ENCODE measurements around the gene NAV2.
A peak's percentile ranks its signal among the peaks of the same experiment; 100 is the strongest.
"Not testable (repeated sequence)": the region's sequence is repeated elsewhere in the genome, so short reads cannot be mapped to it uniquely, and the experiment has no call there.

The NAV2 gene

DNA sequence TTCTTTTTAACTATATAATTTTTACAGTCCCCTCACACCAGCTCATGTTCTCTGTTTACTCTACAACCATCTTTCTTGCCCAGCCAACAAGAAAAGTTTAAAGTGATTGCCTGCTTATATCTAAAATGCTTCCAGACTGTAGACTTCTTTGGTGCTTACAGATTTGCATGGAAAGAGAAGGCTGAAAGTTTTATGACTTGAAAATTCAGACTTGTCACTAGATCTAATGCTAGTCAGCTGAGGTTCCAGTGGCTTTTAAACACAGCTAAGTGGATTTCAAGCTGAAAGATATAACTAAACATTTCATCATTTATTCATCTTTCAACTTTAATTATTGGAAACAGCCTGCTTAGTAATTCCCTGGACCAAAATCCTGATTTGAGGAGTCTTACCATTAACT is 178.4 kb downstream of the NAV2 start:
- DNase-seq (ENCODE audit: low read depth, low spot score) = no peak

- DNase-seq (ENCODE audit: low read depth, low spot score) = peak; percentile 38
Observed at GRCh38 chr11:19892387-19892786, 179.8 kb downstream of the NAV2 start.

GRCh38 chr11:19892876-19893275 is 180.2 kb downstream of the NAV2 start:
- DNase-seq (ENCODE audit: low read depth, low spot score) = peak; percentile 42

- no peak for DNase-seq (ENCODE audit: low read depth, low spot score)
Observed at GRCh38 chr11:19894404-19894803, 181.8 kb downstream of the NAV2 start.

GRCh38 chr11:19895037-19895436 is 182.4 kb downstream of the NAV2 start:
- DNase-seq (ENCODE audit: low read depth, low spot score) = not testable (repeated sequence)

- no peak for DNase-seq (ENCODE audit: low read depth, low spot score)
Observed at GRCh38 chr11:19895776-19896175, 183.1 kb downstream of the NAV2 start.

GRCh38 chr11:19903620-19904069 is 191.0 kb downstream of the NAV2 start:
- DNase-seq (ENCODE audit: low read depth, low spot score) = peak; percentile 91

DNA sequence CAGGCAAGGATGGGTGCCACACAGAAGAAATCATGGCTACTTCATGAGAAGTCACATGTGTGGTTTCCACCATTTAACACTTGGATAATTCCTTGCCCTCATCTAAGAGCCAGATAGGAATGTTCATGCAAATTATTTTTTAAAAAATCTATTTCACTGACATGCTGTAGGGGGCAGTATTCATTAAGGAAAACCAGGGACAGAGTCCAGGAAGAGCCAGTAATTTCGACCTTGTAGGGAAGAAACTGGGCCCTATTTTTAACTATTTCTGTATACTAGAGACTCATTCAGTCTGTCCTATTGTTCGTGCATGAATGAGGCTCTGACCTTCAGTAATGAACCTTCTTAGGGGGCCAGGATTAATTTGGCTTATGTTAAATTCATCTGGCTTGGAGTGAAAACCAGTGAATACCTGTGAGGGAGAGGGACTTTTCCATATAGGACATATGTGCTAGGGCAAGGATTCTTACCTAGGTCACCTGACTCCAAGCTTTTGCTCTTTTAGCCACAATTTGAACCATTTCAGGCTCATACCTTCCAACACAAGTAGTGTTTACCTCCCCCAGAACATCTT is 192.7 kb downstream of the NAV2 start:
- peak; percentile 66 for DNase-seq (ENCODE audit: low read depth, low spot score)

- no peak for DNase-seq (ENCODE audit: low read depth, low spot score)
Observed at GRCh38 chr11:19906126-19906525, 193.5 kb downstream of the NAV2 start.

DNA sequence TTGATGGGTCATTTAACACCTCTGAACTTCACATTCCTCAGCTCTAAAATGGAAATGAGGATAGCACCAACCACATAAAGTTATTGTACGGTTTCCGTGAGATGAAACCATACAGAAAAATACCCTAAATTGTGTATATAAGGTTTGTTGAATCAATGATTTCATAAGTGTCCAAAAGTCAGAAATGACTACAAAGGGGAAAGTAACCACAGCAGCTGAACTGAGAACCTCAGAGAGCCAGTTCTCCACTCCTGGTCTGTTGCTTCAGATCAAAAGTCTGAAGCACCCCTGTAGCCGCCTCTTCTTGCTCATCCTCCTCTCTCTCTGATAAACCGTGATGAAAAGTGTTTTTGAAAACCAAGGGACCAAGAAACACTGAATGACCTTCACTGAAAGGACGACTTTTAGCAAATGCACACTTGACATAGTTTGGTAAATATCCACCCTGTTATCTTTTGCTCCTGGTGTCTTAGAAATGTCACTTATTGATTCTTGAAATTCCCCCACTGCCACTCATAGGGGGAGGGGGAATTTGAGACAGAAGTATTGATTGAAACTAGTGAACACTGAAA is 194.5 kb downstream of the NAV2 start:
- no peak for DNase-seq (ENCODE audit: low read depth, low spot score)

GRCh38 chr11:19907839-19908238 is 195.2 kb downstream of the NAV2 start:
- peak; percentile 33 for DNase-seq (ENCODE audit: low read depth, low spot score)

GRCh38 chr11:19910931-19911330 is 198.3 kb downstream of the NAV2 start:
- no peak for DNase-seq (ENCODE audit: low read depth, low spot score)

DNA sequence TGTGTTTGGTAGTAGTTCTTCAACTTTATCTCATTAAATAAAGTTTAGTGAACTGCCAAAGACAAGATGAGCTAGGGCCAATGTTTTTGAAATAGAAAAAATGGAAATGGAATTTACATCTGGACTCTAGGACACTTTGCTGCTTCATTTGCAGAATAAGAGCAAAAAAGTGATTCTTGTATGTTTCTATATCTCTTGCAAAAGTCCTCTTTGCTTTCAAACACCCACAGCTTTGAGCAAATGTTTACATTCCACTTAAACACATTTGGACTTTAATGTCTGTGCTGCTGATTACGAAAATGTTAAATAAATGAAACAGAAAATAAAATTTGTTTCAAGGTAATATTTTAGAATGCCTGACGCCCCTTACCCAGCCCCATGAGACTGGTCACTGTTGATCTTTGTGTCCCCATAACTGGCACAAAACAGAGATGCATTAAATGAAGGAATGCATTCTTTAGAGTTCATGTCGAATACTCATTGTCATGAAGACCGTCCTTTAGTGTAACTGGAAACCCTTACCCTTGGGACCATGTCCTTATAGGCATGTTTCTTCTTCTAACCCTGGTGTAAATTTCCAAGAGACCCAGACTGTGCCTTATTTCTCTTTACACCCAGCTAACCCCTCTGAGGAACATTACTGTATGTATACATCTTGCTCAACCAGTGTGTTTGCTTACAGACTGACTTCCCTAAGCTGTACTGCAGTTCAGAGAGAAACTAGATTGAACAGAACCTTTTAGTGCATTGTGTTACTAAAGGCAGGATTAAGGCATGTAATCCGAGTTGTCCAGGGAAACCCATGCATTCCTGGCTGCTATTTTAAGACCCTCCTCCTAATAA is 199.7 kb downstream of the NAV2 start:
- no peak for DNase-seq (ENCODE audit: low read depth, low spot score)

DNA sequence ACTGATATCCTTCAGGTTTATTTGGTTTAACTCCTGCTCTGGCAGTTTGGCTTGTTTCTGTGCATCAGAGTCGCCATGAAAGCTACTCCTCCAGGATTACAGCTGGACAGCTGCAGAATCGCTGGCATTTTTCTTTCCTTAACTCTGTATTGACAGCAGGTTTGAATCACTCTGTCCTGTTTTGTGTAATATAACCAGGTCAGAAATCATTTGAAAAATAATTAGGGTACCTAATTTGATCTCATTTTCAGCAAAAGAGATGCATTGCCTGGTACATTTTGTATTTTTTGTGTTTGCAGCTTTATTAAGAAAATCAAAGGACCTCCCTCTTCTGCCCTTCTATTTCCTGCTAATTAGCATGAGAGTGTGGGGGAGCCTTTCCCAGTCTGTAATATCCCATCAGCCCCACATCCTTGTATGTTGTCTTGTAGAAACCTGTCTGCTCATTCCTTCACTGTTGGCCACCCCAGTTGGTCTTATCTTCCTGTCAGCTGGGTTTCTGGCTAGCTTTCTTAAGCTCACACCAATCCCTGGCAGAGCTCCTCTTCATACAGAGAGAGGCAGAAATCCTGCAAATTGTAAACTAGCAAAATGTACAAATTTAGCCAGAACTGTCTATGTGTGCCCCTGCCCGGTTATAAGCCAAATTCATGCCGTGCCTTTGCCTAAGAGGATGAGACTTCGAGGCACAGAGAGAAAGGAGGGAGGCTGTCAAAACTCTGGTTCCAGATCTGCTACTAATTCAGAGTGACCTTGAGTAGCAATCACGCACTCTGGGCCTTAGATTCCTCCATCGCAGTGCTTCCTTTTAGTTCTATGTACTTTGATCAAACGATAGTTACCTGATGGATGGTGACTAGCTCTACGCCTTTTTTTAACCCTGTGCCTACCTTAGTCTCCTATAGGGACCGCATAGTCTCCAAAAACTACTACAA is 200.6 kb downstream of the NAV2 start:
- no peak for DNase-seq (ENCODE audit: low read depth, low spot score)

DNA sequence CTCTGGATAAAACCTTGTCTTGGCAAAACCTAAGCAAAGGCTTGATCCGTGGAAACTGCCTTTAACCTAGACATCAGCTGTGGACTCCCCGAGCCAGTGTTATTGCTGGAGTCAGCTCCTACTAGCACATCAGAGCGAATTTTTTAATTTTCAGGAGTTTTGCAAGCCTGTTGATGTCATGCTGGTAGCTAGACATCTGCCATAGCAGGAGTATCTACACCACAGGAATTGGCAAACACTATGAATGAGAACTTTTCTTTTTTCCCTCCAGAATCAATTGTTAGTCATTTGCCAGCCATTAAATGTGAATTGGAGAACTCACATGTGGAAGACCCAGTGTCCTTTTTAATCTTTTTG is 201.2 kb downstream of the NAV2 start:
- no peak for DNase-seq (ENCODE audit: low read depth, low spot score)

- no peak for DNase-seq (ENCODE audit: low read depth, low spot score)
Observed at GRCh38 chr11:19915808-19916207, 203.2 kb downstream of the NAV2 start.

DNA sequence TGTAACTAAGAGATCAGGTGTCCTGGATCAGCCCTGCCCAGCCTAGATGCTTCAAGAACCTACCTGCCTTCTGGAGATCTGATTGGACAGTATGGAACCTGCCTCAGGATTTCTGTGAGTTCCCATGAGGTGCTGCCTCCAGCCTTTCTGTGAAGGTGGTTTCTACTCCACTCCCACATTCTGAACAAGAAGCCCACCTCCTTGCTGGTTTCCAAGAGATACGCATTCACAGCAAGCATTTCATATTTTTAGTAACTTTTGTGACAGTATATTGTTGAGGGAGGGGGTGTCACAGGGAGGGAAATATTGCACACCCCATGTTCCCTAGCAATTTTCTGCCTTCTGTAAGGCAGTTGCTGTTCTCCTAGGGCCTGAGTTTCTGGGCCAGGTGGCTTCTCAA is 204.4 kb downstream of the NAV2 start:
- no peak for DNase-seq (ENCODE audit: low read depth, low spot score)

DNA sequence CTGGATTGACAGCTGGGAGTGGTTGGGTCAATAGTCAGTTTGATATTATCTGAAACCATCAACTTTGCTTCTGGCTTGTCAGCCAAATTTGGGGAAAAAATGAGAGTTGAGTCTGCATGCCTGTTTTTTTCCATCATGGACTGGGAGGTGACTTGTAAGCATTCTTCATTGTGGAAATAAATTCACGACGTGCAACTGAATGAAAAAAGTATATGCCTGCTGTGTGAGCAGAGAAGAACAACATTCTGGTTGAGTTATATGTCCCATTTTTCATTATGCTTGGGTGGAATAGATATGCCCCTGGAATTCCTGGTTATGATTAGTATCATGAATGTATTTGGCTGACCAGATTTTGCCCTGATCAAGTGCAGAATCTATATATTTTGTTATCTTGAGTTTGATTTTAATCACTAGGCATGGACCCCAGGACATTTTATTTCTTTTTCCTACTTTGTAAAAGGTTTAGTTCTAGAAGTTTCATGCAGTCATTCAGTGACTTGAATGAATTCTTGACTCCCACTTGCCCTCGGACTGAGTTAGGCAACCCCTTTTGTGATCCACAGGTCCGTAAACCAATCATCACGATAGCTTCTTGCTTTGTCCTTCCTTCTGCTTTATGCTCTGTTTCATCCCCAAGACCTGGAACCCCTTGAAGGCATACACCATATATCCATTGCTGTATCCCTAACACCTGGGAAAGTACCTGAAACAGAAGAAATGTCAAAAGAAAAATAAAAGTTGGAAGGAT is 205.8 kb downstream of the NAV2 start:
- DNase-seq (ENCODE audit: low read depth, low spot score) = no peak

- peak; percentile 96 for DNase-seq (ENCODE audit: low read depth, low spot score)
Observed at GRCh38 chr11:19919050-19919561, 206.5 kb downstream of the NAV2 start.

GRCh38 chr11:19920982-19921381 is 208.3 kb downstream of the NAV2 start:
- no peak for DNase-seq (ENCODE audit: low read depth, low spot score)
